OCI-LY1 (cell line): ENCODE data around the gene SLC22A12.

Experiments
- H2AFZ ChIP-seq: fragments of 200-600 bp; sonication (generic), shearing (Covaris generic); 2 replicates; pipeline ENCODE4 v1.6.0; 2014; ENCODE audit warnings: antibody characterized with exemption, mild to moderate bottlenecking, low read length
- H3F3A ChIP-seq: fragments of 200-600 bp; sonication (generic), shearing (Covaris generic); 2 replicates; pipeline ENCODE4 v1.6.0; 2014; ENCODE audit warnings: mild to moderate bottlenecking, antibody characterized with exemption, low read length, moderate library complexity; ENCODE audit not compliant: insufficient read depth
- H3K27ac ChIP-seq: fragments of 200-600 bp; sonication (generic); 2 replicates; pipeline ENCODE4 v1.5.1; 2014; ENCODE audit warnings: low read length, mixed run types, mild to moderate bottlenecking, low read depth; ENCODE audit not compliant: poor library complexity, severe bottlenecking
- H3K27me3 ChIP-seq: fragments of 200-600 bp; sonication (generic); 2 replicates; pipeline ENCODE4 v1.6.0; 2014; ENCODE audit warnings: antibody characterized with exemption, mild to moderate bottlenecking, low read length, moderate library complexity; ENCODE audit not compliant: insufficient read depth
- H3K36me3 ChIP-seq: fragments of 200-600 bp; sonication (generic); 2 replicates; pipeline ENCODE4 v1.6.1; 2014; ENCODE audit warnings: mild to moderate bottlenecking, antibody characterized with exemption, low read length, moderate library complexity, mixed read lengths; ENCODE audit not compliant: insufficient read depth
- H3K4me1 ChIP-seq: fragments of 200-600 bp; sonication (generic); 2 replicates; pipeline ENCODE4 v1.5.1; 2014; ENCODE audit warnings: mild to moderate bottlenecking, low read length, moderate library complexity; ENCODE audit not compliant: insufficient read depth, severe bottlenecking
- H3K4me2 ChIP-seq: fragments of 200-600 bp; sonication (generic), shearing (Covaris generic); 2 replicates; pipeline ENCODE4 v1.6.1; 2014; ENCODE audit warnings: low read length
- H3K4me3 ChIP-seq: fragments of 200-600 bp; sonication (generic); 2 replicates; pipeline ENCODE4 v1.5.1; 2014; ENCODE audit warnings: low read length, low read depth, mild to moderate bottlenecking, mixed read lengths; ENCODE audit not compliant: poor library complexity, severe bottlenecking
- H3K79me2 ChIP-seq: fragments of 200-600 bp; shearing (Covaris generic); 2 replicates; pipeline ENCODE4 v1.6.1; 2016; ENCODE audit warnings: mixed run types, low read length, mixed read lengths; ENCODE audit not compliant: insufficient read depth
- H3K9ac ChIP-seq: fragments of 200-600 bp; sonication (generic), shearing (Covaris generic); 2 replicates; pipeline ENCODE4 v1.6.1; 2014; ENCODE audit warnings: mild to moderate bottlenecking, low read length, mixed read lengths
- H3K9me2 ChIP-seq: fragments of 200-600 bp; sonication (generic), shearing (Covaris generic); 2 replicates; pipeline ENCODE4 v1.6.1; 2014; ENCODE audit warnings: low read depth, mild to moderate bottlenecking, low read length, mixed read lengths
- H3K9me3 ChIP-seq: fragments of 200-600 bp; shearing (Covaris generic); 2 replicates; pipeline ENCODE4 v1.6.1; 2014; ENCODE audit warnings: low read length, mixed read lengths
- H4K20me1 ChIP-seq: fragments of 200-600 bp; sonication (generic), shearing (Covaris generic); 2 replicates; pipeline ENCODE4 v1.6.0; 2016; ENCODE audit warnings: mild to moderate bottlenecking, low read length; ENCODE audit not compliant: insufficient read depth
- CTCF ChIP-seq: fragments of 200-600 bp; sonication (generic), shearing (Covaris generic); IDR thresholded peaks from 2 replicates; pipeline ENCODE4 v1.5.1; 2017; ENCODE audit warnings: mild to moderate bottlenecking, antibody characterized with exemption, low read length, moderate library complexity, mixed read lengths
- EZH2 ChIP-seq: fragments of 200-600 bp; sonication (generic), shearing (Covaris generic); IDR thresholded peaks from 2 replicates; pipeline ENCODE4 v1.8.0; 2017; ENCODE audit warnings: borderline replicate concordance, mixed run types, mild to moderate bottlenecking, antibody characterized with exemption, low read length, moderate library complexity, mixed read lengths

SLC22A12 gene

GRCh38 chr11:64628596-64628995, 37.6 kb downstream of the SLC22A12 start:
- H3F3A ChIP-seq: no peaks in the 10 kb centered on the region
- no peaks in the 10 kb centered on the region for H4K20me1 ChIP-seq
- H3K4me2 ChIP-seq: no peak overlapping the region
- H3K79me2 ChIP-seq: no peaks in the 10 kb centered on the region
- no peak overlapping the region for H3K4me3 ChIP-seq
- H3K36me3 ChIP-seq: no peaks in the 10 kb centered on the region
- 0 out of 2 replicates have a peak, but pooled peaks cover 4% of the 10 kb centered on the region for H3K27me3 ChIP-seq
- TF ChIP-seq CTCF (no peak), EZH2 (no peak)
- H3K27ac ChIP-seq: no peak overlapping the region
- no peak overlapping the region for H3K9ac ChIP-seq
- H3K4me1 ChIP-seq: no peaks in the 10 kb centered on the region
- H2AFZ ChIP-seq: no peak overlapping the region
- H3K9me2 ChIP-seq: no peaks in the 10 kb centered on the region
- H3K9me3 ChIP-seq: no peaks in the 10 kb centered on the region

- Histone ChIP-seq H3K4me1 (no peaks in the 10 kb centered on the region), H3K9me3 (no peaks in the 10 kb centered on the region), H3K4me2 (no peak overlapping the region), H3K9ac (no peak overlapping the region), H3K36me3 (no peaks in the 10 kb centered on the region), H3K27me3 (0 out of 2 replicates have a peak, but pooled peaks cover 4% of the 10 kb centered on the region), H3K4me3 (no peak overlapping the region), H4K20me1 (no peaks in the 10 kb centered on the region), H3K79me2 (no peaks in the 10 kb centered on the region), H3K27ac (no peak overlapping the region), H3F3A (no peaks in the 10 kb centered on the region), H3K9me2 (no peaks in the 10 kb centered on the region), H2AFZ (no peak overlapping the region)
- TF ChIP-seq EZH2: no peak
- no peak for TF ChIP-seq CTCF
These were observed 38.1 kb downstream of the SLC22A12 start for GRCh38 chr11:64629103-64629502.

GRCh38 chr11:64629796-64630562, 39.0 kb downstream of the SLC22A12 start:
- Histone ChIP-seq H2AFZ (no peak overlapping the region), H3K9ac (no peak overlapping the region), H3K4me3 (no peak overlapping the region), H3K9me3 (no peaks in the 10 kb centered on the region), H3K27ac (no peak overlapping the region), H3K4me1 (no peaks in the 10 kb centered on the region), H3F3A (no peaks in the 10 kb centered on the region), H3K4me2 (no peak overlapping the region), H4K20me1 (no peaks in the 10 kb centered on the region), H3K79me2 (no peaks in the 10 kb centered on the region), H3K9me2 (no peaks in the 10 kb centered on the region), H3K27me3 (0 out of 2 replicates have a peak, but pooled peaks cover 4% of the 10 kb centered on the region), H3K36me3 (no peaks in the 10 kb centered on the region)
- TF ChIP-seq CTCF (no peak), EZH2 (no peak)
